ENCODE measurements around the gene LIPH. TPM values are rescaled to one million over a fixed set of nuclear protein-coding genes. Genes with fewer than 3 reads are reported as not detected.

LIPH gene
- total RNA-seq, 1 donor = 0.36 TPM

DNA sequence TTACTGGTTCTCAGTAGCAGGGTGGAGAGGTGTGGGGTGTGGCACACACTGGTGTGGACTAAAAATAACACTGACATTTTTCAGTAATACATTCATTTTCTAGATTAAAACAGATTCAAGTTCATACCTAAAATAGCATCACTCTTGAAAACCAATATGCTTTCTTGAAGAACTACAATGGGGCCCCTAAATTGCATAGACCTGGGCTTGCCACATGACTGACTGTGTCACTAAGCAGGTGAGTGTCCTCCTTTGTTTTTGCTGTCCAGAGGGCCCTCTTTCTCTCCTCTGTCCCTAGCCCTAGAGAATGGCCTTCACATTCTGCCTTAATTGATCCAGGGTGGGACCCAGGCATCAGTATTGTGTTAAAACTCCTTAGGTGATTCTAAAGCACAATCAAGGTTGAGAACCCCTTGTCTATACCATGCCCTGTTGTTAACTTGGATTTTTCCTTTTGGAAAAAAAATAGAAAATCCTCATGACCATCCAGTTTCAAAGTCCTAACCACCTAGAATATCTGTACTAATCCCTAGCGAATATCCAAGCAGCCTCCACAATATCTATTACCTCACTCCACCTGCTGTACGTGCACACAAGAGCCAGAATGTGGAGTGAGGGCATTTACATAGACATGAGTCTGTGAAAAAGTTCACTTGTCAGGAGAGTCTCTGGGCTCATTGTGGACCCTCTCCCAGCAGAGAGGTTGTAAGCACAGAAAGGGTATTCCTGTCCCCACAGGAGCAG, 34.8 kb downstream of the LIPH start:
- no peak for TF ChIP-seq CTCF (IDR thresholded peaks at IDR 0.05; ENCODE audit: insufficient read depth, low read length)
- DNase-seq (ENCODE audit: low read depth) = no peak
- no peak overlapping the region for H3K4me3 ChIP-seq (ENCODE audit: low read depth, low read length)

DNA sequence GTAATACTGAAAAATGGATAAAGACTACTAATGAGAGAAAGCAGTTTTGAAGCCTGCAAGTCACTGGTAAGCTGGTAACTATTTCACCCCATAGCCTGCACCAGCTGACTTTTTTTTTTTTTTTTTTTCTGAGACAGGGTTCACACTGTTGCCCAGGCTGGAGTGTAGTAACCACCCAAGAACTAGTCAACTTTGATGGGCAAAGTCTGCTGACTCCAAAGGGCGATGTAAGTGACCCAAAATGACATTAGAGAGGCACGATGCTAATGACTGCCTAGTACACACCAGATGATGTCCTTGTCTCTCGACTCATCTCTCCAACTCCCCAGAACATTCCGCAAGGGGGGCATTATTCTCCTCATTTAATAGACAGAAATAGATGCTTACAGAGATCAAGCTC, 40.7 kb downstream of the LIPH start:
- no peak for DNase-seq (ENCODE audit: low read depth)
- no peak for TF ChIP-seq CTCF (IDR thresholded peaks at IDR 0.05; ENCODE audit: insufficient read depth, low read length)
- H3K4me3 ChIP-seq (ENCODE audit: low read depth, low read length) = no peak overlapping the region

DNA sequence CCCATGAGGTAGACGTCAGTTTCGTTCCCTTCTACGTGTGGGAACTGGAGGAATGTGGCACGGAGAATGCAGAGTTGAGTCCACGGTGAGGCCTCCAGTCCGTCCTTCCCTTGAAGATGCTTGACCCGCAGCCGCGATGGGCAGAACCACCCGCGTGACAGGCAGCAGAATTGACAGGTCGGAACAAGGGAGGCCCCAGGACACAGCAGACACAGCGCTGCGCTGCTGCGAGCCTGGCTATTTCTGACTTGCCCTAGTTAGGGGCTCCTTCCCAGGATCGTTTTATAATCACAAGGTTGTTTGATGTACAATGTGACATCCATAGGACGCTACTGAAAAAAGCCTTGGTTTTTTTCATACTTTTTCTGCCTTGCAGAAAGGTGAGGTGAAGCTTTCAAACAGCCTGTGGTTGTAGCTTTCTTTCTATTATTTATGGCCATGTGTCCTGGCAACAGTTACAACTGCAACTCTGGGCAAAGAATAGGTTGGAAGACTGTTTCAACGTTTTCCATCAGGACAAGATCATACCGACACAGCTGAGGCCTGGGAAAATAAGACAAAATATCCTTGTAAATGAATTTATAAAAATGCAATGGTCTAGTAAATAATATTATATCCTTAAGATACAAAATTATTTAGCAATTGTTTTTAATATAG, 43.9 kb downstream of the LIPH start:
- no peak for TF ChIP-seq CTCF (IDR thresholded peaks at IDR 0.05; ENCODE audit: insufficient read depth, low read length)
- DNase-seq (ENCODE audit: low read depth) = no peak

DNA sequence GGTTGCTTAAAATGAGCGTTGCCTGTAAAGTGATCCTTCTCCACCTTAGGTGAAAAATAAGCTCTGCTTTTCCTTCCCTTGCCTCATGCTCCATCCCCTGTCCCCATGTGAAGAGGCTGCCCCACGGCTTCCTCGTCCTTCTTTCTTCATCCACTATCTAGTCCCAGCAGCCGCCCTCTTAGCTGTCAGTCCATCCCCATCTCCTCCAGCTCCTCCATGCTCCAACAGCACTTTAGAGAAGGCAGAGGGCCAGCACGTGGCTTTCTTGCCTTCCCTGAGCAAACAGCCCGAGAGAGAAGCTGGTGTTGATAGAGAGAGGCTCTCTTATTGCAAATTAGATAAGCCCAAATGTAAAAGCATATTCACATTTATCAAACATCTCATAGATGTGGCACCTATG, 44.5 kb downstream of the LIPH start:
- no peak for TF ChIP-seq CTCF (IDR thresholded peaks at IDR 0.05; ENCODE audit: insufficient read depth, low read length)
- no peak overlapping the region for H3K4me3 ChIP-seq (ENCODE audit: low read depth, low read length)
- DNase-seq (ENCODE audit: low read depth) = no peak

More for the DNA sequence above, 43.9 kb downstream of the LIPH start:
- no peak overlapping the region for H3K4me3 ChIP-seq (ENCODE audit: low read depth, low read length)

DNA sequence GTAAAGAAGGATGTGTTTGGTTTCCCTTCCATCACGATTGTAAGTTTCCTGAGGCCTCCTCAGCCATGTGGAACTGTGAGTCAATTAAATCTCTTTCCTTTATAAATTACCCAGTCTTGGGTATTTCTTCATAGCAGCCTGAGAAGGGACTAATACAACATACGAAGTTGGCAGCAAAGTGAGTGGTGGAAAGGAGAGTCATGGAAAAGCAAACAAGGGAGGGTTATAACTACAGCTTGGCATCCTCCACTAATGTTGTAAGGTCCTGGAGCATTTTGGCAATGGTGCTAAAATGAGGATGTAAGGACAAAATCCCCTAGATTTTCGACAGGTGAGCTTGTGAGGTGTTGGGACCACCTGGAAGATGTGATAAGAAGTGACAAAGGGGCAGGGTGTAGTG, 47.8 kb downstream of the LIPH start:
- no peak overlapping the region for H3K4me3 ChIP-seq (ENCODE audit: low read depth, low read length)
- TF ChIP-seq CTCF (IDR thresholded peaks at IDR 0.05; ENCODE audit: insufficient read depth, low read length) = no peak
- DNase-seq (ENCODE audit: low read depth) = no peak

GRCh38 chr3:185503521-185503920, 48.9 kb downstream of the LIPH start:
- DNase-seq (ENCODE audit: low read depth) = no peak
- H3K4me3 ChIP-seq (ENCODE audit: low read depth, low read length) = no peak overlapping the region
- no peak for TF ChIP-seq CTCF (IDR thresholded peaks at IDR 0.05; ENCODE audit: insufficient read depth, low read length)
